Sciatic nerve (tissue), 2 donors: ENCODE measurements around the gene DRGX. TPM values are rescaled to one million over a fixed set of nuclear protein-coding genes. Genes with fewer than 3 reads are reported as not detected.

Source experiments
- ATAC-seq: fragments of 200-7000 bp; cut with Tn5 transposase; one replicate; pipeline ENCODE4 v1.9.1; 2020; ENCODE audit warnings: mild to moderate bottlenecking, moderate library complexity
- DNase-seq: peaks from one replicate; pipeline ENCODE4 v3.0.0-alpha.2; 2020; ENCODE audit warnings: low spot score
- intact Hi-C: fragments of 100-400 bp; cut with DNase I; formaldehyde crosslinking; loops from one replicate; pipeline ENCODE4 v1.14.2; 2022
- total RNA-seq: library from RNA; stranded (reverse); fragmentation: NEBNext Ultra II Directional; extraction: Animal tissue kit (Norgen Biotek cat#: 25700); gene quantifications from one replicate; pipeline ENCODE4 v1.2.1, GENCODE V29; 2021
- donor health status: DM: no; HTN: no; CAD: no.
- donor health status: DM: no; HTN: no; CAD: no.

Gene DRGX
- not detected for total RNA-seq

- intact Hi-C loops = no loop called here
- DNase-seq (no peak), ATAC-seq (no peak)
These were observed at the start of gene DRGX for GRCh38 chr10:49395741-49396665. Gene DRGX (minus strand): TSS chr10:49396089. CDS start chr10:49395440, 649 bp downstream.

GRCh38 chr10:49444349-49444748 lies 48.5 kb upstream of the DRGX start:
- DNase-seq (no peak), ATAC-seq (no peak)
- intact Hi-C loops = no loop called here

- ATAC-seq (no peak), DNase-seq (no peak)
- intact Hi-C loops = no loop called here
These were observed 47.0 kb upstream of the DRGX start for GRCh38 chr10:49442863-49443262.

- intact Hi-C loops = no loop called here
- DNase-seq = no peak
- no peak for ATAC-seq
These were observed 45.9 kb upstream of the DRGX start for GRCh38 chr10:49441488-49442476.

GRCh38 chr10:49435225-49435624 lies 39.3 kb upstream of the DRGX start:
- DNase-seq (no peak), ATAC-seq (no peak)
- intact Hi-C loops = no loop called here

- DNase-seq (no peak), ATAC-seq (no peak)
- intact Hi-C loops = no loop called here
These were observed 37.2 kb upstream of the DRGX start for GRCh38 chr10:49433069-49433468.

- intact Hi-C loops = no loop called here
- DNase-seq = no peak
- ATAC-seq = no peak
These were observed 35.5 kb upstream of the DRGX start for GRCh38 chr10:49431426-49431825.

GRCh38 chr10:49429458-49429857 lies 33.6 kb upstream of the DRGX start:
- no peak for DNase-seq
- ATAC-seq = no peak
- intact Hi-C loops = no loop called here

- intact Hi-C loops = no loop called here
- no peak for DNase-seq
- ATAC-seq = no peak
These were observed 30.8 kb upstream of the DRGX start for GRCh38 chr10:49426490-49427360.

- intact Hi-C loops = no loop called here
- ATAC-seq (no peak), DNase-seq (no peak)
These were observed 23.1 kb upstream of the DRGX start for GRCh38 chr10:49419005-49419404.

- DNase-seq (no peak), ATAC-seq (no peak)
- intact Hi-C loops = no loop called here
These were observed 22.4 kb upstream of the DRGX start for GRCh38 chr10:49418328-49418727.

GRCh38 chr10:49418053-49418326 lies 22.1 kb upstream of the DRGX start:
- no peak for DNase-seq
- intact Hi-C loops = no loop called here
- no peak for ATAC-seq

GRCh38 chr10:49417311-49418052 lies 21.6 kb upstream of the DRGX start:
- intact Hi-C loops = no loop called here
- ATAC-seq = peak; percentile 22

GRCh38 chr10:49415846-49416245 lies 20.0 kb upstream of the DRGX start:
- intact Hi-C loops = no loop called here
- no peak for ATAC-seq

More at GRCh38 chr10:49417311-49418052, 21.6 kb upstream of the DRGX start:
- no peak for DNase-seq

GRCh38 chr10:49415109-49415508 lies 19.2 kb upstream of the DRGX start:
- intact Hi-C loops = no loop called here
- no peak for ATAC-seq
- no peak for DNase-seq

More at GRCh38 chr10:49415846-49416245, 20.0 kb upstream of the DRGX start:
- DNase-seq = no peak

GRCh38 chr10:49414496-49414895 lies 18.6 kb upstream of the DRGX start:
- ATAC-seq = no peak
- intact Hi-C loops = no loop called here
- DNase-seq = no peak

GRCh38 chr10:49412571-49412970 lies 16.7 kb upstream of the DRGX start:
- no peak for DNase-seq
- ATAC-seq = no peak
- intact Hi-C loops = no loop called here

GRCh38 chr10:49410365-49411074 lies 14.6 kb upstream of the DRGX start:
- DNase-seq (no peak), ATAC-seq (no peak)
- intact Hi-C loops = no loop called here
